Cardiac fibroblast (primary cell): ENCODE data around the gene SMAGP.
"Not testable (repeated sequence)": the region's sequence is repeated elsewhere in the genome, so short reads cannot be mapped to it uniquely, and the experiment has no call there.

Source experiments
- DNase-seq, 2 donors: peaks; one replicate each; pipeline versions ENCODE4 v3.0.0 to v3.0.0-alpha.2; 2010; ENCODE audit warnings: low read depth in 2 of 2
- H3K4me3 ChIP-seq, 2 donors: replicated peaks in 1 of 2; 1 replicate in 1 of 2; 2 replicates in 1 of 2; pipeline ENCODE4 v1.5.1; 2011; ENCODE audit warnings: low read depth in 2 of 2, low read length in 2 of 2, mild to moderate bottlenecking in 2 of 2, moderate library complexity in 1 of 2
- CTCF ChIP-seq: IDR thresholded peaks from one replicate; pipeline ENCODE4 v1.5.1; 2011; ENCODE audit warnings: low read depth, mild to moderate bottlenecking, low read length, inconsistent platforms

Gene SMAGP

DNA sequence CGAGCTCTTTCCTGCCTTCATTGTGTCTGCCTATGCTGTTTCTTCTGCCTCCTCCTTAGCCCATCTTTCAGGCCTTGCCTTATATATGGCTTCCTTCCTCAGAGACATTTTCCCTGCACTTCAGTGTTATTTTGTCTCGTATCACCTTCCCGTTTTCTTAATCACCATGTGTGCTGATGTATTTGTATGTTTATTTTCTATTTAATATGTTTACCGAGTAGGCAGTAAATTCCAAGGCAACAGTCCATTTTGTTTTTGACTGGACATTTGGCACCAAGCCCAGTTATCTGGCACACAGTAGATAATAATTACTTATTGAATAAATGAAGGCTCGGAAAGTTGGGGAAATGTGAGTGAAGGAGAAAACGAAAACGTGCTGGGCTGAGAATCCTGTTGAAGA lies 47.8 kb downstream of the SMAGP start:
- TF ChIP-seq CTCF, result no peak
- no peak overlapping the region for H3K4me3 ChIP-seq
- peak in 1 of 2 donors; percentile 28 for DNase-seq

- not testable (repeated sequence) for DNase-seq, H3K4me3 ChIP-seq
These were observed 50.4 kb downstream of the SMAGP start for GRCh38 chr12:51219857-51220256.

- no peak for DNase-seq
- no peak for TF ChIP-seq CTCF
- no peak overlapping the region for H3K4me3 ChIP-seq
These were observed 50.9 kb downstream of the SMAGP start for GRCh38 chr12:51219322-51219721.

- peak overlapping the region; percentile 71 to 73 for H3K4me3 ChIP-seq
- no peak for TF ChIP-seq CTCF
- DNase-seq, result no peak
These were observed 51.5 kb downstream of the SMAGP start for GRCh38 chr12:51218607-51219161.

GRCh38 chr12:51217968-51218606 lies 52.1 kb downstream of the SMAGP start, which contains the start of gene POU6F1:
Gene POU6F1 (minus strand): TSS chr12:51218062. CDS start chr12:51206836, 11,226 bp downstream.
- TF ChIP-seq CTCF, result peak; percentile 51
- peak within 1 kb of the TSS; percentile 71 to 73 for H3K4me3 ChIP-seq

GRCh38 chr12:51217133-51217967 lies 52.9 kb downstream of the SMAGP start:
- TF ChIP-seq CTCF, result no peak
- H3K4me3 ChIP-seq, result peak overlapping the region; percentile 71 to 73
- DNase-seq, result peak in 1 of 2 donors; percentile 35

More at GRCh38 chr12:51217968-51218606, 52.1 kb downstream of the SMAGP start, which contains the start of gene POU6F1:
- peak; percentile 77 to 86 for DNase-seq

DNA sequence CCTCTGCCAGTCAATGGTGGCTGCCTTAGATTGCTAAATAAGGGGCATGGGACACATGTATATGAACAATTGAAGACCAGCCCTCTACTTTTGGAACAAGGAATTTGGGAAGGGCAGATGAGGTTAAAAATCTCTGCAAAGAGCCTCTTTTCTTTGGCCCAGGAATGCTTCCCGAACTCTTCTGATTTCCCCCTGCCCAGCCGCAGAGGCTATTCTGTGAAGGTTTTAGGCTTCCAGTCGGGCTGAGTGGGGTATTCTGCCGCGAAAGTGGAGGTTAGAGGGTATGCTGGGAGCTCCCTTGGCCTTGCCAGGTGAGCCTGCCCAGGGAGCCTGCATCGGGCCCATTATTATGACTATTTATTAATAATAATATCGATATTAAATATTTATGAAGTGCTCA lies 53.6 kb downstream of the SMAGP start:
- no peak for DNase-seq
- peak overlapping the region; percentile 71 to 73 for H3K4me3 ChIP-seq
- no peak for TF ChIP-seq CTCF
